Subcutaneous abdominal adipose tissue (tissue), 5 donors: Measurements from ENCODE around the gene WTAP.
"Not testable (repeated sequence)": the region's sequence is repeated elsewhere in the genome, so short reads cannot be mapped to it uniquely, and the experiment has no call there.

ENCODE experiments used
- H3K27ac ChIP-seq: one replicate; pipeline ENCODE4 v1.7.0; 2013; ENCODE audit warnings: low read depth, mild to moderate bottlenecking, inconsistent platforms, low read length, moderate library complexity
- H3K27me3 ChIP-seq, 5 donors: one replicate each; pipeline ENCODE4 v1.7.0; 2013; ENCODE audit warnings: low read length in 5 of 5, inconsistent platforms in 1 of 5; ENCODE audit not compliant: control insufficient read depth in 5 of 5, insufficient read depth in 4 of 5
- H3K36me3 ChIP-seq, 5 donors: one replicate each; pipeline ENCODE4 v1.7.0; 2013; ENCODE audit warnings: low read length in 5 of 5; ENCODE audit not compliant: control insufficient read depth in 5 of 5, insufficient read depth in 5 of 5
- H3K4me1 ChIP-seq, 5 donors: one replicate each; pipeline ENCODE4 v1.7.0; 2013; ENCODE audit warnings: low read length in 5 of 5, mild to moderate bottlenecking in 3 of 5, moderate library complexity in 1 of 5; ENCODE audit not compliant: control insufficient read depth in 5 of 5, insufficient read depth in 5 of 5
- H3K4me3 ChIP-seq, 5 donors: one replicate each; pipeline ENCODE4 v1.7.0; 2013; ENCODE audit warnings: low read length in 5 of 5, low read depth in 1 of 5
- H3K9ac ChIP-seq, 5 donors: one replicate each; pipeline ENCODE4 v1.7.0; 2013; ENCODE audit warnings: low read length in 5 of 5, mild to moderate bottlenecking in 4 of 5, moderate library complexity in 3 of 5
- H3K9me3 ChIP-seq, 5 donors: one replicate each; pipeline ENCODE4 v1.7.0; 2013; ENCODE audit warnings: low read length in 5 of 5; ENCODE audit not compliant: control insufficient read depth in 5 of 5
- donor health status: healthy.
- donor health status: healthy.
- donor health status: healthy.
- donor health status: healthy.
- donor health status: healthy.

Gene WTAP

DNA sequence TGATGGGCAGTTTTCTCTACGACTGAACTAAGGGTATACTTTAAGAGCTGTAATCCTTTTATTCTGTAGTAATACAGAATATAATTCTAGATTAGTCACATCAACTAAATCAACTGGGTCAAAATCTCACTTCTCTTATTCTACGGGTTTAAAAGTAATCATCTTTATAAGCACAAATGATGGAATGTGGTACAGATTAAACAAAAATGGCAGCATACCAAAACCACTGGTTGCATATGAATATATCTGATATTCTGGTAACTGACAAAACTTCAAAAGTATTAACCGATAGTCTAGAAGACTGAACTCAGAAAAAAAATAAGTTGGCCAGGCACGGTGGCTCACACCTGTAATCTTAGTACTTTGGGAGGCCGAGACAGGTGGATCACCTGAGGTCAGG, 41.3 kb upstream of the WTAP start:
- H3K9ac ChIP-seq, result no peak overlapping the region
- peak overlapping the region in 1 of 5 donors; percentile 17 for H3K4me3 ChIP-seq
- H3K27me3 ChIP-seq, result no peaks in the 10 kb centered on the region
- peaks cover 43 to 92% (median 69%) of the 10 kb centered on the region in 5 donors for H3K36me3 ChIP-seq
- H3K27ac ChIP-seq, result no peak overlapping the region
- H3K4me1 ChIP-seq, result peaks cover 3 to 44% (median 32%) of the 10 kb centered on the region in 5 donors
- no peaks in the 10 kb centered on the region for H3K9me3 ChIP-seq

DNA sequence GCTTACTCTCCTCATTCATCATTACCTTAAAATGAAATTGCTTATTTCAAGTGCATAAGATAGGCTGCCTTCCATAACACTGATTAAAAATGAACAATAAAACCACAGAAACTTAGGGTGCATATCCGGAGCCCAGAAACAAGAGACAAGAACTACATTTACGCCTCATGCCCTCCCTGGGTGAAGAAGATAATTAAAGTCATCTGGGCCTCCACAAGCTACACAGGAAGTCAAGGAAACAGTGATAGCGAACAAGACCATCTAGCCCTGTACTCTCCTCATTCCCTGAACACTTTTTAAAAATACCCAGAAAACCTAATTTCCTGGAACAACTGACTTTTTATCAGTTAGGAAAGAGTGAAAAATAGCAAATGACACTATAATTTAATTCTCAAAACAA, 40.6 kb upstream of the WTAP start:
- H3K27me3 ChIP-seq, result no peaks in the 10 kb centered on the region
- H3K4me1 ChIP-seq, result peaks cover 3 to 40% (median 30%) of the 10 kb centered on the region in 5 donors
- peak overlapping the region in 1 of 5 donors; percentile 14 for H3K4me3 ChIP-seq
- no peaks in the 10 kb centered on the region for H3K9me3 ChIP-seq
- H3K36me3 ChIP-seq, result peaks cover 40 to 86% (median 63%) of the 10 kb centered on the region in 5 donors
- H3K27ac ChIP-seq, result no peak overlapping the region
- no peak overlapping the region for H3K9ac ChIP-seq

DNA sequence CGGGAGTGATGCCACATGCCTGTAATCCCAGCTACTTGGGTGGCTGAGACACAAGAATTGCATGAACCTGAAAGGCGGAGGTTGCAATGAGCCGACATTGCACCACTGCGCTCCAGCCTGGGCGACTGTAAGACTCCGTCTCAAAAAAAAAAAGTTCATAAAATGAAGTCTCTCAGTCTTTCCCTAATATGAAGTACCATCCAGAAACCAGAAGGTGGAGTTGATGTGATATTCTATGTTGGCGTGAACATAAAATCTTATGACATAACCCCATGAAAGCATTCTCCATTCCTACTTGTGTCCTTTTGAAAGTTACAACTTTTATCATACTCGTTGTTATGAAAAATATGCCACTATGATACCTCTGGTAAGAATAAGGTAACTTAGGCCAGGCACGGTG, 40.0 kb upstream of the WTAP start:
- Histone ChIP-seq H3K36me3 (peaks cover 33 to 86% (median 56%) of the 10 kb centered on the region in 5 donors), H3K9ac (no peak overlapping the region), H3K9me3 (no peaks in the 10 kb centered on the region), H3K4me3 (no peak overlapping the region), H3K27me3 (no peaks in the 10 kb centered on the region), H3K27ac (no peak overlapping the region), H3K4me1 (peaks cover 3 to 39% (median 34%) of the 10 kb centered on the region in 5 donors)

DNA sequence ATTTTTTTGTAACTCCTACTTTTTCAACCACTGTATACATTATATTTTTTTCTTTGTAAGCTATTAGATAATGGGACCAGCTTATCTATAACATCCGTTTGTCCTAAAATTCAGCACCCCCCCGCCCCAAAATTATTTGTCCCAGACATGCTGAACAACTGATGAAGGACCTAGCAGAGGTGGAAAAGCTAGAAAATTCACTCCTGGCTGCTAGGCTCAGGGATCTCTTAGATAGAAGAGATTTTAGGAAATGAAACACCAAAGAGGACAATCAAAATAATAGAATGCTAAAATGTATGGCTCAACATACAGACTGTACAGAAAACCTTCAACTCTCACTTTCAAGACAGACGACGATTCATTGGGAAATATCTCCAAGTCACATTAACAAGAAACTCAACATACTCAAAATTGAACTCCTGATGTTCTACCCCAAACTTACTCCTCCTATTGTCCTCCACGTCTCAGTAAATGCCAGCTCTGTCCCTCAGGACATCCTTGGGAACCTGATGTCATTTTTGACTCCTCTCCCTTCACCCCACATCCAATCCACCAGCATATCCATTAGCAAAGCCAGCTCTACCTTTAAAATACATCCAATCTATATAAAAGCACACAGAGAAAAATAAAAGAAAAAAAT, 38.9 kb upstream of the WTAP start:
- Histone ChIP-seq H3K27ac (peak overlapping the region; percentile 30), H3K4me1 (peaks cover 3 to 40% (median 30%) of the 10 kb centered on the region in 5 donors), H3K36me3 (peaks cover 30 to 76% (median 51%) of the 10 kb centered on the region in 5 donors), H3K4me3 (peak overlapping the region; percentile 3 to 100 (median 42)), H3K27me3 (no peaks in the 10 kb centered on the region), H3K9ac (peak overlapping the region in 3 of 5 donors; percentile 0 to 29 (median 25)), H3K9me3 (no peaks in the 10 kb centered on the region)

DNA sequence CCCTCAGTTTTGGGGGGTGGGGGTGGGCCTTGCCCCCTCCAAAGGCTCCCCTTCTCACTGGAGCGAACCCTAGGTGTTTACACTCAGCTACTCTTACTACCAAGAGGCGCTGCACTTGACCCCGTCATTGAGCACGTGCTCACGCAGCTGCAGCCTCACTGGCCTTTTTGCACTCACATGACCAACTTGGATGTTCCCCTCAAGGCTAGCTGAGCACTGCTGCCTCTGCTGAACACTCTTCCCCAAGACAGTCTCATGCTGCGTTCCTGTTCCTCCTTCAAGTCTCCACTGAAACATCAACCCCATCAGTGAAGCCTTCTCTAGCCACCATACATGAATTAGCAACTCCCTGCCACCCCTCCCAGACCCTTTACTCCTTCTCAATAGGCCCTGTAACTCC, 38.3 kb upstream of the WTAP start:
- Histone ChIP-seq H3K27ac (peak overlapping the region; percentile 30), H3K36me3 (peaks cover 24 to 70% (median 45%) of the 10 kb centered on the region in 5 donors), H3K4me3 (peak overlapping the region; percentile 3 to 100 (median 42)), H3K4me1 (peaks cover 3 to 44% (median 35%) of the 10 kb centered on the region in 5 donors), H3K9ac (peak overlapping the region in 4 of 5 donors; percentile 0 to 46 (median 34)), H3K9me3 (no peaks in the 10 kb centered on the region), H3K27me3 (no peaks in the 10 kb centered on the region)

DNA sequence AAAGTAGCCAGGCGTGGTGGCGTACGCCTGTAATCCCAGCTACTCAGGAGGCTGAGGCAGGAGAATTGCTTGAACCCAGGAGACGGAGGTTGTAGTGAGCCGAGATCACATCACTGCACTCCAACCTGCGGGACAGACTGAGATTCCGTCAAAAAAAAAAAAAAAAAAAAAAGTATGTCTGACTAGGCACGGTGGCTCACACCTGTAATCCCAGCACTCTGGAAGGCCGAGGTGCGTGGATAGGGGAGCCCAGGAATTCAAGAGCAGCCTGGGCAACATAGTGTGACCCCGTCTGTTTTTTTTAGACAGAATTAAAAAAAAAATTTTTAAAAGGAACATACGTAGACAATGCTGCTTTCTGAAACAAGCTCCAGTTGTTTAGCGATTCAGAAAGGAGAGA, 37.2 kb upstream of the WTAP start:
- peaks cover 3 to 54% (median 40%) of the 10 kb centered on the region in 5 donors for H3K4me1 ChIP-seq
- not testable (repeated sequence) for H3K27me3 ChIP-seq, H3K9me3 ChIP-seq
- H3K27ac ChIP-seq, result peak overlapping the region; percentile 99
- peak overlapping the region; percentile 18 to 100 (median 44) for H3K4me3 ChIP-seq
- peaks cover 19 to 59% (median 35%) of the 10 kb centered on the region in 5 donors for H3K36me3 ChIP-seq
- H3K9ac ChIP-seq, result peak overlapping the region in 2 of 5 donors; percentile 96 to 98

DNA sequence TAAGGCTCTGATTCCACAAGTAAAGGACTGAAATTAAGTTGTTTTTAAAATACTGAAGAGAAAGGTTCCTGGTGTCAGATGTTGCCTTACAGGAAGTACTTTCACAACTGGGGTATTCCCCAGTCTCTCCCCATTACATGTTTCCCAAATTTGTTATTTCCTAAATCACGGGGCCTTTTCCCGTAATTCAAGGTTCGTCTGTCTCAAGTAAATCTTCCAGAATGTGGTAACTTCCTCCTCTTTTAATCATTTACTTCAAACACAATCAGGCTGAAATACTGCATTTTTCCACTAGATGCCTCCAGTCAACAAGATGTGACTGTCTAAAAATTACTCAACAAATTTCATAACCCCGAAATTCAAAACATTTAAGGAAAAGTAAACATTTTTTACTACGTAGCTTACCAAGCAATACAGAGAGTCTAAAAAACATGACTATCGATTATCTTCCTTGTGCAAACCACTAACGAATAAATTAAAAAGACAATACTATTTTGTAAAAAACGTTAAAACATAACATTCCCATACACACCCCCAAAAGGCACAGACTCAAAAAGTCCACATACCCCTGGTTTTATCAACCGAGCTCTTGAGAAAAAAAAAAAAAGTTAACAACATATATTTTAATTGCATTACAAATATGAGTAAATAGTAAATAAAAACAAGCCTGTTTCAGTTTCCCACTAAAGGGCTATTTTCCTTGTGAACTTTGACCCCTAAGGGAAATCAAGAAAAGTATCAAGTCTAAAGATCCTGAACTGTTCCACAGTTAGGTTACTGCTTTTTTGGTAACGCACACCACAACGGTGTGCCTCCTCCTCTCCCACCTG, 36.0 kb upstream of the WTAP start:
- Histone ChIP-seq H3K36me3 (peaks cover 12 to 47% (median 29%) of the 10 kb centered on the region in 5 donors), H3K27me3 (no peaks in the 10 kb centered on the region), H3K4me3 (peak overlapping the region; percentile 93 to 100 (median 99)), H3K4me1 (peaks cover 3 to 50% (median 40%) of the 10 kb centered on the region in 5 donors), H3K9ac (peak overlapping the region; percentile 96 to 100 (median 100)), H3K9me3 (no peaks in the 10 kb centered on the region), H3K27ac (peak overlapping the region; percentile 99)

DNA sequence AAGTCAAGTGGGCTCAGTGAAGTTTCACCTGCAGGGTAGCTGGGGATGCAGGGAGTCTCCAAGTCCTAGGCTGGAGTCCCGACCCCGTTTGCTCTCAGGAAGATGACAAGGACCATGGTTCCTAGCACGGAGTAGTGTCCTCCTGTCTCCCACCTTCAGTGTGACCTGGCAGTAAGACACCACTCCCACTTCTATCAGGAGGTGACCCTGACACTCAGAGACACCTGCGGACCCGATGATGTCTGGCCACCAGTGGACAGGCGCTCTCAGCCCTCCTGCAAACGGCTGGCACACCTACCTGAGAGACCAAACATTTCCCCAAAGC, 35.4 kb upstream of the WTAP start:
- peak overlapping the region; percentile 96 to 100 (median 100) for H3K9ac ChIP-seq

DNA sequence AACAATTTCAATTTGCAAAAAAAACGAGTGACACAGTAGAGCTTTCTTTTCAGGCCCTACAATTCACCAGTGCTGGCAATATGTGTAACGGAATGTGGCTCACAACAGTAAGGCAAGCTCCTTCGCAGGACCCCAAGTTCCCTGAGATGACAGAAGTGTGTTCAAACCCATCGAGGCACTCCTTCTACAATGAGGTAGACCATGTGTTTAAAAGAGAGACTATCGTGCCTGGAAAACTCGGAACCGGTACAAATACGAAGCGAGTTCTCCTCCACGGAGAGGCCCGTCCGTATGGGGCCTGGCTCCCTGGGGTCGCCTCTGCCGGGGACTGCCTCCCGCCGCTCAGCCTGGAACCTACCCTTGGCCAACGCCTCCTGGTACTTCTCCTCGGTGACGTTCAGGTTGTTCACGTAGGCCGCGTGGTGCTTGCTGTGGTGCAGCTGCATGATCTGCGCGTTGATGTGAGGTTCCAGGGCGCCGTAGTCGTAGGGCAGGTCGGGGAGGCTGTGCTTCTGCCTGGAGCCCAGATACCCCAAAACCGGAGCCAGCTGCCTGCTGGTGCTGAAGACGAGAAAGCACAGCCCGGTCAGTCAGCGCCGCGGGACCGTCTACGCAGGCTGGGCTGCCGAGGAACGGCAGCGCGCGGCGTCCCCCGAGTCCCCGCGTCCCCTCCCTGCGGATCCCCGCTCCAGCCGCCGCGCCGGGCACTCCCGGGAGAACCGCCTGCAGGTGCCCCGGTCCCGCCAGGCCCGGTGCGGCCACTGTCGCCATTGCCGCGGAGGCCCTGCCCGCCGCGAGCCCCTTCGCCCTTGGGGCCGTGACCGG, 34.8 kb upstream of the WTAP start:
- Histone ChIP-seq H3K27me3 (no peaks in the 10 kb centered on the region), H3K4me3 (peak overlapping the region; percentile 93 to 100 (median 99)), H3K9ac (peak overlapping the region; percentile 96 to 100 (median 100)), H3K27ac (peak overlapping the region; percentile 99), H3K36me3 (peaks cover 6 to 36% (median 19%) of the 10 kb centered on the region in 5 donors), H3K9me3 (no peaks in the 10 kb centered on the region), H3K4me1 (peaks cover 3 to 41% (median 37%) of the 10 kb centered on the region in 5 donors)

More for the DNA sequence above, 35.4 kb upstream of the WTAP start:
- Histone ChIP-seq H3K4me3 (peak overlapping the region; percentile 93 to 100 (median 99)), H3K36me3 (peaks cover 7 to 42% (median 25%) of the 10 kb centered on the region in 5 donors), H3K27ac (peak overlapping the region; percentile 99), H3K27me3 (no peaks in the 10 kb centered on the region), H3K4me1 (peaks cover 3 to 46% (median 40%) of the 10 kb centered on the region in 5 donors), H3K9me3 (no peaks in the 10 kb centered on the region)
